ENCODE measurements around the gene SLC4A3.
"Not testable (repeated sequence)": the region's sequence is repeated elsewhere in the genome, so short reads cannot be mapped to it uniquely, and the experiment has no call there.

SLC4A3 gene

DNA sequence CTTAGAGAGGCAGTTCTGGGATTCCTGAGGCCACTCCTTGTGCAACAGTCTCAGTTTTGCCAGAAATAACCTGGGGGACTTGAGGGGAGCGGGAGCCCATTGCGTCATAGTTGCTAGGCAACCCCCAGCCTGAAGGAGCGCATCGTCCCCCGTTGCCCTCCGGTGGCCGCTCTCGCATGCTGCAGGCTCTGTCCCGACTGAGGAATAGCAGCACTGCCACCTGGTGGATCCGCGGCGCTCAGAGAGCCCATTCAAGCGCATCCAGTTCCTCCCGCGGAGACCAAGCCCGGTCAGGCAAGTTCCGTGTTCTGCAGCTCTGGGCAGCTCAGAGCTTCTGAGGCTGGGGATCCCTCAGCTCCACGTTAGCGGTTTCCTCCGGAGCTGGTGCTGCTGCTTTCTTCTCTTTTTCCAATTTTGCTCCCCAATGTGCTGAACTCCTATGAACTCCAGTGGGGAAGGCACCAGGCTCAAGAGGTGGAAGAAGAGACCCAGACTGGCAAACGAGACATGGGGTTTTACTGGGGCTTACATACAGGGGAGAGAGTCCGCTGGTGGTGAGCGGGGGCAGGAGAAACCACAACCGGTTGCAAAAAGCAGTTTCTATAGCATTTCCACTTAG is 15.1 kb downstream of the SLC4A3 start:
- H3K4me3 ChIP-seq (ENCODE audit: low read length), result no peak overlapping the region; the same call in 1 of the 2 replicates
- TF ChIP-seq ZNF274 (IDR thresholded peaks at IDR 0.05; ENCODE audit: low read depth, low read length), result no peak

DNA sequence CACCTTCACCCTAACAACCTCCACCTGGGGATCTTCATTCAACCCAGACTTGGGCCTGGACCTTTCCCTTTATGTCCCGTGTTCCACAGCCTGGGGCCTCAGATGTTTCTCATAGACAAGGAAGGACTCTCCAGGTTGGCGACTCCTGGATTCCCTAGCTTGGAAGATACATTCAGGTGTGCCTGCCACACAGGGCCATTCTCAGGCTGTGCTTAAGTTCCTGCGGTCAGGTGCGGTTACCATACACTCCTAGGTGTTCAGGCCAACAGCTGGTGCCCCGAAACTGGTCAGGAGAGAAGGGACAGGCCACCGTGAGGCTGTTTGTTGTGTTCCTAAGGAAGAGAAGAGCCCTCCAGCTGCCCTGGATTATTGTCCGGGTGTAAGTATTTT is 15.6 kb downstream of the SLC4A3 start:
- no peak for TF ChIP-seq ZNF274 (IDR thresholded peaks at IDR 0.05; ENCODE audit: low read depth, low read length)
- no peak overlapping the region; the same call in 1 of the 2 replicates for H3K4me3 ChIP-seq (ENCODE audit: low read length)

DNA sequence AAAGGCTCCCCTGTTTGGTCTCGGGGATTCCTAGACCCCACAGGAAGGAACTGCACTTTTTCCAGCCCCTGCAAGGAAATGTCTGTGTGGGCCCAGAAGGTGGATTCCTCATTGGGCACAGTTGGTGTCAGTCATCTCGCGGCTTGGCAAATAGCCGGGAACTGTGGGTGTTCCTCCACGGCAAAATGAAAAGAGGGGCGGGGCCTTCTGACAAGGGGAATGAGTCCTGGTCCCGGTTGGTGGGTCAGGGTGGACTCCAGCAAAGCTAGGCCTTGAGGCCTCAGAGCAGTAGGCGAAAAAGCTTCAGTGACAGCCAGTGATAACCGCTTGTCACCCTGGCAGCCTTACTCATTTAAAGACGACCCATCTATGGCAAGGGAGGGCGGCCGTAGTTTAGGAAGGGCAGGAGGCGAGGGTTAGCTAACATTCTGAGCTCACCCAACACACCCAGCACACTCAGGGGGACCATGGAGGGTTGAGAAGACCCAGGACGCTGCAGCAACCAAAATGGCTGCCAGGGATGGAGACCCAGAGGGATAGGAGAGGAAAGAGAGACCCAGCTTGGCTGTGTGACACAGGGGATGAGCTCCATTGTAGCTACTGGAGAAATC is 16.5 kb downstream of the SLC4A3 start:
- no peak for TF ChIP-seq ZNF274 (IDR thresholded peaks at IDR 0.05; ENCODE audit: low read depth, low read length)
- H3K4me3 ChIP-seq (ENCODE audit: low read length), result no peak overlapping the region

DNA sequence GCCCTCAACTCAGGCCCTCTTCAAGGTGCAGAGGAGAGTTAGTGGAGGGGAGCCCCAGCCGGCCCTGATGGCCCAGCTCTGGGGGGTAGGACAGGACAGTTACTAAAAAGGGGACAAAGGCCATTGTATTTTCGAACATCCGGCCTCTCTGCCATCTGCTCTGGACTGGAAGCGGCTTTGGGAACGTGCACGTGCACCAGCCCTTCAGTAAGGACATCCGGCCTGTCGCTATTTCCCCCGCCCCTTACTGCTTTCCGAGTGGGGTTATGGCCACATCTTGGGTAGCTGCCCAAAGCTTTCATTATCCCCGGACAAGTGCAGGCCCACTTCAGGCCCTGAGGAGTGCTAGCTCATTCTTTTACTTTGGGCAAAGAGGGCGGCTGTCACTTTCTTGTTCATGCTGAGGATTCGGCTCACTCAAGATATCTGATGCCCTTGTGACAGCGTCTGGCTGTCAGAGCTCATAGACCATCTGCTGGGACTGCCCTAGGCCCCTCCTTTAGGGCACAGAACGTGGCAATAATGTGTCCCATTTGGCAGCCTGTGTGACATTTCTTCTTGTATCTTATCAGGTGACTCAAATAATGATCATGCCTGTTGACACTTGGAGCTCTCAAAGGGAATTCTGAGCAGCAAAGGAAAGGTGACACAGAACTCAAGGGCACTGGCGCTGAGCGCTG is 17.5 kb downstream of the SLC4A3 start:
- no peak overlapping the region for H3K4me3 ChIP-seq (ENCODE audit: low read length)
- TF ChIP-seq ZNF274 (IDR thresholded peaks at IDR 0.05; ENCODE audit: low read depth, low read length), result no peak

DNA sequence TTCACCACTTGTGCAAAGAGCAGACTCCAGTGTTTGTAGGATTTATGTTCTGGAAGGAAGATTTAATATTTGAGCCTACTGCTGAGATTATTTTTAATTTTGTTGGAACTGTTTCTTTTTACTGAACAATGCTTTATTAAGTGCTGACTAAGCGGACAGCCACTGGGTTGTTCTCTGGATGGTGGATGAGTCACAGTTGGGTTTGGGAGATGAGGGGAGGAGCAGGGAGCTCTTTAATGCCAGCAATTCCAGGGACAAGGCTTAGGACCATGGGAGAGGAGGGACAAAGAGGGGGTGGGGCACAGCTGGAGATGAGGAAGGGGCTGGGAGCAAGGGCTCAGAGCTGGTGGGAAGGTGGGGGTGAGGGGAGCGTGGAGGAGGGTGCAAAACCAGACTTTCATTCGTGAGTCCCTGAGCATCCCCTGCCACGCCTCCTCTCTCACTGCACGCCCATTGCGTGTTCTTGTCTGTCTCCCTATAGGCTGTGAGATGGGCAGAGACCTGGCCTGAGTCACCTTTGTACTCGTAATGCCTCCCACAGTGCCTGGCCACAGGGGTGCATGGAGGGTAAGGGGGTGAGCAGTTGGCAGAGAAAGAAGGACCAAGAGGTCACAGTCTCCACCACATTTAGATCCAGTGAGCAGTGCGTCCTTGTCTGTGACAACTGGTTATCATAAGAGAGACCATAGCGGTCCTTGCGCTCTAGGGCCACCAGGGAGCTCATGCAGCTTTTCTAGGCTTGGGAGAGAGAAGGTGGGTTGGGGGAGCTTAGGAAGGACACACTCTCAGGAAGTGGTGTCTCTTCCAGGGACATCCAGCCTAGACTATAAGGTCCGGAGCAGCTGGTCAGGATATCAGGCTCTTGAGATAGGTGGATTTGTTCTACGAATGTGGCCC is 18.4 kb downstream of the SLC4A3 start:
- no peak overlapping the region for H3K4me3 ChIP-seq (ENCODE audit: low read length)
- no peak for TF ChIP-seq ZNF274 (IDR thresholded peaks at IDR 0.05; ENCODE audit: low read depth, low read length)

DNA sequence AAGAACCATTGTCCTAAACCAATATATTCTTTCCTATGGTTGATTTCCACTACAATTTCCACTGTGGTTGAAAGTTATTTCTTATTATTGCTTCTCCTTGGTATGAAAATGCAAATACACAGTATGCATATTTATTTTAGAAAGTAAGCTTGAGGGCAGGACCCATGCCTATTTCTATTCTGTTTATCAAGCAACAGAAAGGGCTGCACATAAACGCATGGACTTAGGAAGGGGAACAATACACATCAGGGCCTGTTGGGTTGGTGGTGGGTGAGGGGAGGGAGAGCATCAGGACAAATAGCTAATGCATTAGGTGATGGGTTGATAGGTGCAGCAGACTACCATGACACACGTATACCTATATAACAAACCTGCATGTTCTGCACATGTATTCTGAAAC is 20.7 kb downstream of the SLC4A3 start:
- no peak overlapping the region for H3K4me3 ChIP-seq (ENCODE audit: low read length)
- no peak for TF ChIP-seq ZNF274 (IDR thresholded peaks at IDR 0.05; ENCODE audit: low read depth, low read length)

DNA sequence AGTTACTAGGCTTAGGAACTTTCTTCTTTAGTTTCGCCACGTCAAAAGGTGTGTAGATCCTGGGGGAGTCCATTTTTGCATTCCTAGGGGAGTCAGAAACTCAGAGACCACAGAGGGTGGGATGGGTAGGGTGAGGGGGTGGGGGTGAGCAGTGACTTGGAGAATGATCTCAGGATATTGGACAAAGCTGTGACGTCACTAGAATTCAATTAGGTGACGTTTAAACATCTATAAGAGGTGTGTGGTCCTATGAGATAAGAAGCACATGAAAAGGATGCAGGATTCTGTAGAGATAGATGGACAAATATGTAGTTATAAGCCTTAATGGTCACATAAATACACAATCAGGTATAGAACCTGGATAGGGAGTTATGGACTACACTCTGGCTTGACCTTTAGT is 21.5 kb downstream of the SLC4A3 start:
- H3K4me3 ChIP-seq (ENCODE audit: low read length), result no peak overlapping the region
- TF ChIP-seq ZNF274 (IDR thresholded peaks at IDR 0.05; ENCODE audit: low read depth, low read length), result no peak

DNA sequence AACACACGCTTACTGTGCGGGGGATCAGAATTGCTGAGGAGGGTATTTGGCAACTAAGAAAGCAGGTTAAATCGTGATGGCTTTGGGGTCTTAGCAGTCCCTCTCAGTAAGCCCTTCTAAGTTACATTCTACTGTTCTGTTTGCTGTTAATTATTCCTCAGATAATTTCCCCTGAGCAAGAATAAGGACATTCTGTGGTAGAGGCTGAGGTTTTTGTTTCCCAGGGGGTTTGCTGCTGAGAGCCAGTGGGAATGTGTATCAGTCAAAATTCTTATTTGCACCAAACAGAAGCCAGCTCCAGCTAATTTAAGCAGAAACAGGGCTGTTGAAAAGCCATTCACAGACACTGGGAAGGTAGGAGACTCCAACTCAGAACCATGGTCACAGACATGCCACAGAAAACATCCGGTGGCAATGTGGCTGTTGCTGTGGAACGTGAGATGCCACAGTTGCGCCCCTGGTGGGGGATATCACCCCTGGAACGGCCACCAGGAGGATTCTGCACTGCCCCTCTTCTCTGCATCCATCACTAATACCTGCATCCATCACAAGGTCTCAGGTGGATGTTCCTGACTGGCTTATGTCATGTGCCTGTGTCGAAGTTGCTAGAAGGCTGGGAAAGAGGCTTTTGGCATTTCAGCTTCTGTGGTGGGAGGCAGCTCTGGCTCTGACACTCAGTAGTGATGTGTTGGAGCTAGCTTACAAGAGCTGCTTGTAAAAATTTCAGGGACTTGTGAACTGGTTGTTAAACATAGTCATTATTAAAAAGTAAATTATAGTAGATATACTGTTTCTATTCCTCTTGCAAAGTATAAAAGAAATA is 23.2 kb downstream of the SLC4A3 start:
- H3K4me3 ChIP-seq (ENCODE audit: low read length), result no peak overlapping the region
- no peak for TF ChIP-seq ZNF274 (IDR thresholded peaks at IDR 0.05; ENCODE audit: low read depth, low read length)

DNA sequence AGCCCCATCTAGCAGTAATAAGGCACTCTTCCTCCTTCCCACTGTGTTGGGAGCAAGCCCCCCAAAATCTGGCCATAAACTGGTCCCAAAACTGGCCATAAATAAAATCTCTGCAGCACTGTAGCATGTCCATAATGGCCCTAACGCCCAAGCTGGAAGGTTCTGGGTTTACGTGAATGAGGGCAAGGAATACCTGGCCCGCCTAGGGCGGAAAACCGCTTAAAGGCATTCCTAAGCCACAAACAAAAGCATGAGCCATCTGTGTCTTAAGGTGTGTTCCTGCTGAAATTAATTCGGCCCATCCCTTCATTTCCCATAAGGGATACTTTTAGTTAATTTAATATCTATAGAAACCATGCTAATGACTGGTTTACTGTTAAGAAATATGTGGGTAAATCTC is 24.2 kb downstream of the SLC4A3 start:
- not testable (repeated sequence) for H3K4me3 ChIP-seq (ENCODE audit: low read length)

DNA sequence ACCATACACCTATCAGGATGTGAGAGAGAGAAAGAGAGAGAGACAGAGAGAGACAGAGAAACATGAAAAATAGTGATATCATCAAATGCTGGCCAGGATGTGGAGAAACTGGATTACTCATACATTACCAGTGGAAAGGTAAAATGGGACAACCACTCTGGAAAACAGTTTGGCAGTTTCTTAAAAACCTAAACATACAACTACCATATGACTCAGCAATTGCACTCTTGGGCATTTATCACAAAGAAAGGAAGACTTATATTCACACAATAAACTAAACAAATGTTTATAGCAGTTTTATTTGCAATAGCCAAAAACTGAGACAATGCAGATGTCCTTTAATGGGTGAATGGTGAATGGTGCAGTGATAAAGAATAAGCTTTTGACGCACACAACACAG is 29.1 kb downstream of the SLC4A3 start:
- H3K4me3 ChIP-seq (ENCODE audit: low read length), result no peak overlapping the region
- no peak for TF ChIP-seq ZNF274 (IDR thresholded peaks at IDR 0.05; ENCODE audit: low read depth, low read length)

DNA sequence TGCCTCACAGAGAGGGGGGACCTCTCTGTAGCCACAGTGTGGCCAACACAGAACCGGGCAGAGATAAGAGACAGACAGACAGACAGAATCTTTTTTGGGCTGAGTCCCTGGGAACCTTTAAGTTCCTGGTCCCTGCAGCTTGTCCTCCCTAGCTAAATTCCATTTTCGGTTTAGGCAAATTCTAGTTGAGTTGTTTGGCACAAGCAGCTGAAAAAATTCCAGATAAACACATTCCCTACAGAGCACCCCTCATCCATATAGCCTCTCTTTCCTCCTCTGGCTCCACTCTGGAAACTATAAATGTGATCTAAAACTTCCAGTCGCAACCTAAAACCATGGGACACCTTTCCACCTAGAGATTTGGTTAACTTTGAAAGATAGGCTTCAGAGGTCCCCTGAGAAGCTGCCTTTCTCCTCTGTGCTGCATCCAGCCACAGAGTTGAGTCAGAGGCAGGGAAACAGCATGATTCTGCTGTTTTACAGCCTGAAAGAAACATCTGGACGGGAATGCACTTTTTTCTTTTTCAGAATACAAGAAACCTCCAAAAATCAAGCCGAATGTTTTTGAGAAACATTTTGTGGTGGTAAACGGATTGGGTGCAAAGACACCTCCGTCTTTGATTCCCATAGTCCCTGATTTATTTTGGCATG is 30.9 kb downstream of the SLC4A3 start:
- TF ChIP-seq ZNF274 (IDR thresholded peaks at IDR 0.05; ENCODE audit: low read depth, low read length), result no peak
- H3K4me3 ChIP-seq (ENCODE audit: low read length), result no peak overlapping the region

DNA sequence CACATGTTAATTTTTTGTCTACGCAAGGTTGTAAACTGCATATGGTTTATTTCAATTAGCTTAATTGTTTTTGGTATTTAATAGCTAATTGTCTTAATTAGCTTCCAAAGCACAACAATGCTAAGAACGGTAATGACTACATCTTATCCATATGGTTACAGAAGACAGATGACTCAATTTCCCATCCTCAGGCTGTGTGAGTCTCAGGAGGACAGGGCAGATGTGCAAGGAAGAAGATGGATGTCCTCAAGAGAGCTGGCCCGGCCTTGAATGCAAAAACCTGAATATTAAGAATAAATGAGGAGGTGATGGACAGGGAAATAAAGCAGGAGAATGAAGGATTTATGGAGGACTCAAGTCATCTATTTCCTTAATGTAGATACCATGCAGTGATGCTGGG is 31.4 kb downstream of the SLC4A3 start:
- no peak for TF ChIP-seq ZNF274 (IDR thresholded peaks at IDR 0.05; ENCODE audit: low read depth, low read length)
- H3K4me3 ChIP-seq (ENCODE audit: low read length), result no peak overlapping the region
